ENCODE data around the gene HSH2D. TPM values are rescaled to one million over a fixed set of nuclear protein-coding genes. Genes with fewer than 3 reads are reported as not detected.

Gene HSH2D
- total RNA-seq, 1 donor from 2014 or later: 0.74 TPM

DNA sequence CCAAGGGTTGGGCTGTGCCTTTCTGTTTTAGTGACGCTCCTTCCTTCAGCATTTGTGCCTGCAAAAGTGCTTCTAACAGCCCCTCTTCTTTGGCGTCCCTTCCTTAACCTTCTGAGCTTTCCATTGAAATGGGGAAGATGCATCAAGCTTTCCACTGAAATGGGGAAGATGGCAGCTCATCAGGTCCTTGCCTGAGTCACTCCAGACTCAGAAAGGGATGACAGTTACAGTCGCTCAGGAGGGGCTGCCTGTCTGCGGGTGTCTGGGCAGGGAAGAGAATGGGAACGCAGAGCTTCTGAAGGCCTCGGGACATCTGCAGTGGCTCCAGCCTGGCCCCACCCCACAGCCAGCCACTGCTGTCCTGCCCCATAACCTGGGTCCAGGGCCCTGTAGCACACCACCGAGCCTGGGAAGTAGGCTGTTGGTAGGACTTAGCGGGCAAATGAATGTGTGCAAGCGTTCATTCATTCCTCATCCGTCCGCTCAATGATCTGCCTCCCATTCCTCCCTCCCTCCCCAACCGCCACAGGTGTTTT is 64.1 kb downstream of the HSH2D start:
- DNase-seq (ENCODE audit: extremely low spot score in 2 of 2): no peak
- Histone ChIP-seq H3K36me3 (peaks cover 0 to 62% of the 10 kb centered on the region in 2 donors), H3K9me3 (no peaks in the 10 kb centered on the region), H3K4me1 (peaks cover 4% of the 10 kb centered on the region), H3K27ac (no peak overlapping the region), H3K4me3 (no peak overlapping the region), H3K27me3 (no peaks in the 10 kb centered on the region)
- no peak for TF ChIP-seq POLR2A (IDR thresholded peaks at IDR 0.05)
- no peak for TF ChIP-seq POLR2AphosphoS5 (IDR thresholded peaks at IDR 0.05; ENCODE audit: insufficient read depth in 1 of 2, low read depth in 1 of 2)
- TF ChIP-seq, protein P1, sequence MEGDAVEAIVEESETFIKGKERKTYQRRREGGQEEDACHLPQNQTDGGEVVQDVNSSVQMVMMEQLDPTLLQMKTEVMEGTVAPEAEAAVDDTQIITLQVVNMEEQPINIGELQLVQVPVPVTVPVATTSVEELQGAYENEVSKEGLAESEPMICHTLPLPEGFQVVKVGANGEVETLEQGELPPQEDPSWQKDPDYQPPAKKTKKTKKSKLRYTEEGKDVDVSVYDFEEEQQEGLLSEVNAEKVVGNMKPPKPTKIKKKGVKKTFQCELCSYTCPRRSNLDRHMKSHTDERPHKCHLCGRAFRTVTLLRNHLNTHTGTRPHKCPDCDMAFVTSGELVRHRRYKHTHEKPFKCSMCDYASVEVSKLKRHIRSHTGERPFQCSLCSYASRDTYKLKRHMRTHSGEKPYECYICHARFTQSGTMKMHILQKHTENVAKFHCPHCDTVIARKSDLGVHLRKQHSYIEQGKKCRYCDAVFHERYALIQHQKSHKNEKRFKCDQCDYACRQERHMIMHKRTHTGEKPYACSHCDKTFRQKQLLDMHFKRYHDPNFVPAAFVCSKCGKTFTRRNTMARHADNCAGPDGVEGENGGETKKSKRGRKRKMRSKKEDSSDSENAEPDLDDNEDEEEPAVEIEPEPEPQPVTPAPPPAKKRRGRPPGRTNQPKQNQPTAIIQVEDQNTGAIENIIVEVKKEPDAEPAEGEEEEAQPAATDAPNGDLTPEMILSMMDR (IDR thresholded peaks at IDR 0.05): no peak
- intact Hi-C loops (cut with DNase I): no loop called here

Small RNA genes lying within 50 kb of the gene (small RNA-seq; reads per million reads assigned to genes)
- gene RF00017: not detected

Other genes with a start within 250 kb of the HSH2D start
- gene CYP4F2, start 245.6 kb upstream of the HSH2D start, total RNA-seq: 6.9 TPM
- gene CYP4F11, start 209.2 kb upstream of the HSH2D start, total RNA-seq: 5.6 TPM
- gene OR10H4, start 194.7 kb upstream of the HSH2D start, total RNA-seq: not detected
- 409 TPM for gene TPM4, start 67.2 kb upstream of the HSH2D start, total RNA-seq
- 30.4 TPM for gene RAB8A, start 31.8 kb upstream of the HSH2D start, total RNA-seq
- gene CIB3, start 29.8 kb downstream of the HSH2D start, total RNA-seq: not detected
- gene FAM32A, start 41.7 kb downstream of the HSH2D start, total RNA-seq: 57.2 TPM
- gene AP1M1, start 54.2 kb downstream of the HSH2D start, total RNA-seq: 84.5 TPM
- gene KLF2, start 181.1 kb downstream of the HSH2D start, total RNA-seq: 252 TPM